Kidney tubule cell (primary cell): ENCODE results near the gene PRSS57.

ENCODE experiments used
- DNase-seq: peaks from one replicate; pipeline ENCODE4 v3.0.0-alpha.2; 2018; ENCODE audit warnings: low spot score

Gene PRSS57

GRCh38 chr19:638906-639252 is 56.4 kb downstream of the PRSS57 start:
- no peak for DNase-seq
